Measurements from ENCODE around the gene MYL3.
"Not testable (repeated sequence)": the region's sequence is repeated elsewhere in the genome, so short reads cannot be mapped to it uniquely, and the experiment has no call there.

Gene MYL3

DNA sequence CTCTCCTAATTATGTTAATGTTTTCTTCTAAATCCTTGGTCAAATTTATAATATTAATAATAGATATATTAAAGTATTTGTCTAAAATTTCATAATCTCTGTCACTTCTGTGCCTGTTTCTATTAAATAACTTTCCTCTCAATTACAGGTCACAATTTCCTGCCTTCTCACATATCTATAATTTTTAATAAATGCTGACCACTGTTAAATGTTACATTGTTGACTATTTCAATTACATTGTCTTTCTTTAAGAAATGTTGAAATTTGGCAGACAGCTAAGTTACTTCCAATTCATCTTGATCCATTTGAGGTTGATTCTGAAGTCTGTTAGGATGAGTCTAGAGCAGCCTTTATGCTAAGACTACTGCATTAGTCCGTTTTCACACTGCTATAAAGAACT, 41.7 kb downstream of the MYL3 start:
- no peak for DNase-seq

DNA sequence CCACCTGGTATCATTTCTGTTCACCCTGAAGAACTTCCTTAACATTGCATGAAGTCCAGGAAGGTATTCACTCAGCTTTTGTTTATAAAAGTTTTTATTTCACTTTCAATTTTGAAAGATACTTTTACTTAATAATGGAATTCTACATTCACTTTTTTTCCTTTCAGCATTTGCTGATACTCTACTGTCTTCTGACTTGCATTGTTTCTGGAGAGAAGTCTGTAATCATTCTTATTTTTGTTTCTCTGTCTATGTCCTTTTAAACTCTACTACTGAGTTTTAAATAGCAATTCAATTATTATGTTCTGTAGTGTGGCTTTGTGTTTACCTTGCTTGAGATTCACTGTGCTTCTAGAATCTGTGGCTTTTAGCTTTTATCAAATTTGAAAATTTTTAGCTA, 42.4 kb downstream of the MYL3 start:
- no peak for DNase-seq

DNA sequence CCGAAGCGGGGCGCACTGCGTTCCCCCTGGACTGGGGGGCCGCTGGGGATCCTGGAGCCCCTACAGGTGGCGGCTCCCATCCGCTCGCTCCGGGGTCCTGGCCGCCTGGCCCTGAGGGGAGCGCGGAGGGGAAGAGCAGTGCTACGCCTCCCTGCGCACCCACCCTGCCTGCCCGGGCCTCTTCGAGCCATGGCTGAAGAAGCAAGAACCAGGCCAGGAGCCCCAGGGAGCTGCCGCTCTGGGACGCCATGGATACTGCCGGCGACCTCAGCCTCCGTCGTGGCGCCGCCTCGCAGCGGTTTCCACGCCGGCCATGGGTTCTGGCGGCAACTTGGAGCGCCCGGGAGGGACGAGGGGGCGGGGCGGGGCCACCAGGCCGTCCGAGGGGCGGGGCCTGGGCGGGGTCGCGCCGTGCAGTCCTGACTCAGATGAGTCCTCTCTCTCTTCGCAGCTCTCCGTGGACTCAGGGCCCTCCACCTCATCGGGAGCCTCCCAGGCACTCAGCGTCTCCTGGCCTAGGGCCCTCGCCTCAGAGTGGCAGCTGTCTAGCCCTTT, 50.9 kb downstream of the MYL3 start:
- DNase-seq, result peak; percentile 75

DNA sequence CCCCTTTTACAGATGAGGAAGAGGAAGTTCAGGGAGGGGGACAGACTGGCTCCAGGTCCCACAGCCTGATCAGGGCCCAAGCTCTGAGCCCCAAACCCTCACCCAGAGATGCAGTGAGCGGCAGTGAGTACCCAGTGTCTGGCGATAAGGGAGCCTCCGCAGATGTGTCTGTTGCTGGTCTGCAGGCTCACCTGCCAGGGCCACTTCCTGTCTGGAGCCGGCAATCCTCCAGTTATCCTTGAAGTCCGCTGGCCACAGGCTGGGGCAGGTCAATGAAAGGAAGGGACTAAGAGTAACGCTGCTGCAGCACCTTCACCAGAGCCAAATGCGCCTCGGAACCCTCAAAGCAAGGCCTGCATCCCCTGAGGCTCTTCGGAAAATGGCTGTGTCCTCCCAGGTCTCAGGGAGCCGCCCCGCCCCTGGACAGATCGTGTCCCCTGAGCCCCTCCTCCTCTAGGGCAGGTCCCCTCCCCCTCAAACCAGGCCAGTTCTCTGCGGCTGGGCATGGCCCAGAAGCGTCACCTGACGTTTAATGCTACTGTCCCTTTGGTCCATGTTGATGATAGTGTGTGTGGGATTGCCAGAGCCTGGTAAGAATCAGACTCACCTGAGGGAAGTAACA, 51.5 kb downstream of the MYL3 start:
- DNase-seq, result peak; percentile 71

DNA sequence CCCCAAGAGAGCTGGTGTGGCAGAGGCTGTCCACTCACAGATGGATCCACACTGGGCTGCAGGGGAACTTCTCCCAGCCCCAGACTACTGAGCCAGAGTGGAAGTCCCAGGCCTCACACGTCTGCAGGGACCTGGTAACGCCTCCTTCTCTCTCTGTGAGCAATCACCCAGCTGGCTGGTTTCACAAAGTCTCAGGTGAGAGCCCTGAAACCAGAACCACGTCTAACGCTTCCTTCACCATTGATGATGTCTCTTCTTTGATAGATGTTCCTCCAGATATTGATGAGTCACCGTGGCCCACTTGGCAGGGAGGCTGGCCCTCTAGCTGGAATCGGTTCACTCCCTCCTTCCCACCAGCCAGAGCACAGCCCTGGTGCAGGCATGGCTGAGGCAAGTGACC, 54.5 kb downstream of the MYL3 start:
- not testable (repeated sequence) for DNase-seq
